Measurements from ENCODE around the gene PLCH1. TPM values are rescaled to one million over a fixed set of nuclear protein-coding genes. Genes with fewer than 3 reads are reported as not detected.

The PLCH1 gene
- total RNA-seq, 1 donor = 0.36 TPM

DNA sequence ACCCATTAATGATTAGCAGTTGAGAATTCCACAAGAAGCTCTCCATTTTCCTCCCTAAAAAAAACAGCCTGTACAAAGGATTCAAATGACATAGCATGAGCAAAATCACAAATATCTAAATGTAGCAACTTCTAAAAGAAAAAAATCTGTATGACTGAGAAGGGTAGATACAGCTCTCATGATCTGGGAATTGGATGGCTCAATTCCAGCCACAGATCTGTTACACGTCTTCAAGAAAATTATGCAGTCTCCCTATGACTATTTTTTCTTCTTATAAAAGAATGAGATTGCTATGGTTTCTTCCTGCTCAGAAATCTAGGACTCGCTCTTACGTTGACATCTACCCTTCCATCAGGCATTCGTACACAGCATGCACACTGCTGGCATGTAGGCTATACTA, 71.5 kb downstream of the PLCH1 start:
- no peaks in the 10 kb centered on the region for H3K4me1 ChIP-seq (ENCODE audit: insufficient read depth, low read length)
- TF ChIP-seq, protein P1, sequence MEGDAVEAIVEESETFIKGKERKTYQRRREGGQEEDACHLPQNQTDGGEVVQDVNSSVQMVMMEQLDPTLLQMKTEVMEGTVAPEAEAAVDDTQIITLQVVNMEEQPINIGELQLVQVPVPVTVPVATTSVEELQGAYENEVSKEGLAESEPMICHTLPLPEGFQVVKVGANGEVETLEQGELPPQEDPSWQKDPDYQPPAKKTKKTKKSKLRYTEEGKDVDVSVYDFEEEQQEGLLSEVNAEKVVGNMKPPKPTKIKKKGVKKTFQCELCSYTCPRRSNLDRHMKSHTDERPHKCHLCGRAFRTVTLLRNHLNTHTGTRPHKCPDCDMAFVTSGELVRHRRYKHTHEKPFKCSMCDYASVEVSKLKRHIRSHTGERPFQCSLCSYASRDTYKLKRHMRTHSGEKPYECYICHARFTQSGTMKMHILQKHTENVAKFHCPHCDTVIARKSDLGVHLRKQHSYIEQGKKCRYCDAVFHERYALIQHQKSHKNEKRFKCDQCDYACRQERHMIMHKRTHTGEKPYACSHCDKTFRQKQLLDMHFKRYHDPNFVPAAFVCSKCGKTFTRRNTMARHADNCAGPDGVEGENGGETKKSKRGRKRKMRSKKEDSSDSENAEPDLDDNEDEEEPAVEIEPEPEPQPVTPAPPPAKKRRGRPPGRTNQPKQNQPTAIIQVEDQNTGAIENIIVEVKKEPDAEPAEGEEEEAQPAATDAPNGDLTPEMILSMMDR (IDR thresholded peaks at IDR 0.05; ENCODE audit: extremely low read depth, low read depth, low read length) = no peak
- no peak overlapping the region for H3K27ac ChIP-seq (ENCODE audit: low read depth, low read length)
- no peaks in the 10 kb centered on the region for H3K9me3 ChIP-seq (ENCODE audit: low read depth, low read length)
- no peak overlapping the region for H3K4me2 ChIP-seq (ENCODE audit: insufficient read depth, low read length)
- H3K79me2 ChIP-seq (ENCODE audit: insufficient read depth, low read length) = no peaks in the 10 kb centered on the region
- H3K4me3 ChIP-seq (ENCODE audit: insufficient read depth, low read length) = no peak overlapping the region
- H2AFZ ChIP-seq (ENCODE audit: low read length) = no peak overlapping the region
- H3K36me3 ChIP-seq (ENCODE audit: insufficient read depth, low read length) = no peaks in the 10 kb centered on the region
- H4K20me1 ChIP-seq (ENCODE audit: insufficient read depth, low read length) = no peaks in the 10 kb centered on the region
- H3K27me3 ChIP-seq (ENCODE audit: insufficient read depth, low read length) = peaks cover 5% of the 10 kb centered on the region
- peak; percentile 46 for DNase-seq (ENCODE audit: insufficient read length, low spot score, missing footprints)

GRCh38 chr3:155670335-155670734, 74.5 kb downstream of the PLCH1 start:
- H3K27me3 ChIP-seq (ENCODE audit: insufficient read depth, low read length) = no peaks in the 10 kb centered on the region
- H3K4me3 ChIP-seq (ENCODE audit: insufficient read depth, low read length) = no peak overlapping the region
- peaks cover under 1% of the 10 kb centered on the region for H3K4me1 ChIP-seq (ENCODE audit: insufficient read depth, low read length)
- no peaks in the 10 kb centered on the region for H3K9me3 ChIP-seq (ENCODE audit: low read depth, low read length)
- no peak for DNase-seq (ENCODE audit: insufficient read length, low spot score, missing footprints)
- no peaks in the 10 kb centered on the region for H3K79me2 ChIP-seq (ENCODE audit: insufficient read depth, low read length)
- H2AFZ ChIP-seq (ENCODE audit: low read length) = no peak overlapping the region
- TF ChIP-seq, protein P1 (IDR thresholded peaks at IDR 0.05; ENCODE audit: extremely low read depth, low read depth, low read length) = no peak
- no peak overlapping the region for H3K27ac ChIP-seq (ENCODE audit: low read depth, low read length)
- H3K4me2 ChIP-seq (ENCODE audit: insufficient read depth, low read length) = no peak overlapping the region
- no peaks in the 10 kb centered on the region for H3K36me3 ChIP-seq (ENCODE audit: insufficient read depth, low read length)
- H4K20me1 ChIP-seq (ENCODE audit: insufficient read depth, low read length) = no peaks in the 10 kb centered on the region

DNA sequence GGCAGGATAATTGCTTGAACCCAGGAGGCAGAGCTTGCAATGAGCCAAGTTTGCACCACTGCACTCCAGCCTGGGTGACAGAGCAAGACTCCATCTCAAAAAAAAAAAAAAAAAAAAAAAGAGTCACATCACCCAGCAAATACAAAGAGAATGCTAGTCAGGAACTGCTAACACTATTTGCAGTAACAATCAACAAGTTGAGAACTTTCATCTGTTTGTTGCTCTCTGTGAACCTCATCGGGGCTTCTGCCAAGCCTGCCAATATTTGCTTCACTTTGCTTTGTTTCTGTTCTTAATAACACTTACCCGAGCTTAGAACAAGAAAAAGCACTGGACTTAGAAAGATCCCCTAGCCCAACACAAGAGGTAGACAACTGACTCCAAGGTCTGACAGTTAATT, 76.9 kb downstream of the PLCH1 start:
- no peaks in the 10 kb centered on the region for H4K20me1 ChIP-seq (ENCODE audit: insufficient read depth, low read length)
- DNase-seq (ENCODE audit: insufficient read length, low spot score, missing footprints) = no peak
- no peak overlapping the region for H3K27ac ChIP-seq (ENCODE audit: low read depth, low read length)
- no peak overlapping the region for H2AFZ ChIP-seq (ENCODE audit: low read length)
- H3K27me3 ChIP-seq (ENCODE audit: insufficient read depth, low read length) = no peaks in the 10 kb centered on the region
- H3K4me1 ChIP-seq (ENCODE audit: insufficient read depth, low read length) = peaks cover 4% of the 10 kb centered on the region
- H3K79me2 ChIP-seq (ENCODE audit: insufficient read depth, low read length) = no peaks in the 10 kb centered on the region
- no peaks in the 10 kb centered on the region for H3K36me3 ChIP-seq (ENCODE audit: insufficient read depth, low read length)
- H3K9me3 ChIP-seq (ENCODE audit: low read depth, low read length) = no peaks in the 10 kb centered on the region
- no peak overlapping the region for H3K4me3 ChIP-seq (ENCODE audit: insufficient read depth, low read length)
- TF ChIP-seq, protein P1 (IDR thresholded peaks at IDR 0.05; ENCODE audit: extremely low read depth, low read depth, low read length) = no peak
- H3K4me2 ChIP-seq (ENCODE audit: insufficient read depth, low read length) = no peak overlapping the region

DNA sequence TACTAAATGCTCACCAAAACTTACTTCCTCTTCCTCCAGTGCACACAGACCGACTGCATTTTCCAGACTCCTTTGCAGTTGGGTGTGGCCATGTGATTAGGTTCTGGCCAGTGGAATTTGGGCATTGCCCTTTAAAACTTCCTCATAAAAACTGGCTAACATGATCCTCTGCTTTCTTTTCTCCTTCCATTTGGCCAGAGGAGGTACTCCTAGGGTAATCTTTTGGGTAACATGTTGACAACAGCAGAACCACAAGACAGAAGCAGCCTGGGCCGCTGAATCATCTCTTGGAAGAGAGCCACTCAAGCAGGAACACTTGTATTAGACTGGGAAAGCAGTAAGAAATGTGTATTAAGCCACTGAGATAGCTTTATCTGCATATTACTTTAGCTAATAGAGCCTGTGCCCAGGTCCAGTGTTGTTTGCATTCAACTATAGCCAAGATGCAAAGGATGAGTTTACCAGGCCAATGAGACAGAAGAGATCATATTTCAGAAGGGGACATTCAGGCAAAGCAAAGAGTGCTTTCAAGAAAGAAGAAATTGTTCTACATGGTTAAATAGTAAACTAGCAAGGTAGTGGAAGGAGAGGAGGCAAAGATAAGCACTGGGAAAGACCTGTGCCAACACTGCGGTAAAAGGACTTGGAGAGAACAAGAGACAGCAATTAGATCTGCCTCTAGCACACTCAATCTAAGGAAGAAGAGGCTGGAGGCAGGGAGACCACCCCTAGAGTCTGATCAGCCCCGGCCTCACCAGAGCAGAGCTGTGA, 79.8 kb downstream of the PLCH1 start:
- TF ChIP-seq, protein P1 (IDR thresholded peaks at IDR 0.05; ENCODE audit: extremely low read depth, low read depth, low read length) = no peak
- peak; percentile 73 for DNase-seq (ENCODE audit: insufficient read length, low spot score, missing footprints)
- no peaks in the 10 kb centered on the region for H3K79me2 ChIP-seq (ENCODE audit: insufficient read depth, low read length)
- H3K4me3 ChIP-seq (ENCODE audit: insufficient read depth, low read length) = no peak overlapping the region
- no peaks in the 10 kb centered on the region for H3K36me3 ChIP-seq (ENCODE audit: insufficient read depth, low read length)
- H3K27me3 ChIP-seq (ENCODE audit: insufficient read depth, low read length) = no peaks in the 10 kb centered on the region
- no peaks in the 10 kb centered on the region for H4K20me1 ChIP-seq (ENCODE audit: insufficient read depth, low read length)
- peaks cover 4% of the 10 kb centered on the region for H3K4me1 ChIP-seq (ENCODE audit: insufficient read depth, low read length)
- no peak overlapping the region for H3K4me2 ChIP-seq (ENCODE audit: insufficient read depth, low read length)
- no peak overlapping the region for H2AFZ ChIP-seq (ENCODE audit: low read length)
- H3K27ac ChIP-seq (ENCODE audit: low read depth, low read length) = no peak overlapping the region
- H3K9me3 ChIP-seq (ENCODE audit: low read depth, low read length) = no peaks in the 10 kb centered on the region
